M059J (cell line): ENCODE measurements around the gene TUBB6. TPM values are rescaled to one million over a fixed set of nuclear protein-coding genes. Genes with fewer than 3 reads are reported as not detected.

ENCODE experiments used
- DNase-seq: peaks from one replicate; pipeline ENCODE4 v3.0.0-alpha.2; 2012; ENCODE audit warnings: low read depth
- total RNA-seq: library from RNA; depleted of rRNA; stranded (reverse); fragments of >200 nt; shearing (Covaris generic); gene quantifications from 2 replicates; pipeline ENCODE4 v1.2.3, GENCODE V29; 2014

Gene TUBB6
- total RNA-seq, 1 experiment from 2014 or later = 350 TPM

- no peak for DNase-seq
Measured at GRCh38 chr18:12314591-12315305, 6.7 kb downstream of the TUBB6 start.

GRCh38 chr18:12315490-12315889 is 7.4 kb downstream of the TUBB6 start:
- DNase-seq = no peak

GRCh38 chr18:12315911-12316310 is 7.9 kb downstream of the TUBB6 start:
- no peak for DNase-seq

GRCh38 chr18:12317664-12318333 is 9.8 kb downstream of the TUBB6 start:
- DNase-seq = peak; percentile 51

GRCh38 chr18:12318334-12318697 is 10.3 kb downstream of the TUBB6 start:
- no peak for DNase-seq

GRCh38 chr18:12318857-12319256 is 10.8 kb downstream of the TUBB6 start:
- no peak for DNase-seq

- peak; percentile 46 for DNase-seq
Measured at GRCh38 chr18:12321333-12321732, 13.3 kb downstream of the TUBB6 start.

GRCh38 chr18:12324991-12325725 is 17.1 kb downstream of the TUBB6 start:
- DNase-seq = no peak

- DNase-seq = no peak
Measured at GRCh38 chr18:12325726-12326245, 17.7 kb downstream of the TUBB6 start.

GRCh38 chr18:12326711-12327460 is 18.8 kb downstream of the TUBB6 start:
- no peak for DNase-seq

GRCh38 chr18:12327510-12328178 is 19.6 kb downstream of the TUBB6 start:
- DNase-seq = peak; percentile 68

GRCh38 chr18:12328179-12328823 is 20.3 kb downstream of the TUBB6 start:
- DNase-seq = no peak

GRCh38 chr18:12329125-12329698 is 21.2 kb downstream of the TUBB6 start:
- DNase-seq = no peak

GRCh38 chr18:12330766-12331165 is 22.7 kb downstream of the TUBB6 start:
- no peak for DNase-seq

- no peak for DNase-seq
Measured at GRCh38 chr18:12333506-12334290, 25.7 kb downstream of the TUBB6 start.

GRCh38 chr18:12334366-12334808 is 26.3 kb downstream of the TUBB6 start:
- DNase-seq = no peak

GRCh38 chr18:12334863-12335262 is 26.8 kb downstream of the TUBB6 start:
- DNase-seq = no peak

- no peak for DNase-seq
Measured at GRCh38 chr18:12335503-12335902, 27.5 kb downstream of the TUBB6 start.

GRCh38 chr18:12336171-12336613 is 28.2 kb downstream of the TUBB6 start:
- DNase-seq = peak; percentile 47
